ENCODE measurements around the gene CIB4. TPM values are rescaled to one million over a fixed set of nuclear protein-coding genes. Genes with fewer than 3 reads are reported as not detected.

Gene CIB4
- total RNA-seq, 4 donors from 2014 or later: 0.45 to 0.94 TPM; not detected in 2

GRCh38 chr2:26609205-26609631 is 31.9 kb downstream of the CIB4 start:
- Histone ChIP-seq H3K9me3 (no peaks in the 10 kb centered on the region), H3K4me1 (peaks cover 38 to 57% of the 10 kb centered on the region in 2 donors), H3K27me3 (no peaks in the 10 kb centered on the region), H3K4me3 (replicated peaks in 1 of 3) (no peak overlapping the region), H3K36me3 (no peaks in the 10 kb centered on the region), H3K27ac (peak overlapping the region; percentile 19 to 74 (median 74))
- intact Hi-C loops (cut with DNase I): no loop called here
- WGBS, 2 donors: 53 to 60% methylated on average over 7 of the region's 7 CpGs
- peak in 1 of 2 donors; percentile 26 for DNase-seq
- no peak for TF ChIP-seq POLR2A (IDR thresholded peaks at IDR 0.05)
- TF ChIP-seq, protein P1, sequence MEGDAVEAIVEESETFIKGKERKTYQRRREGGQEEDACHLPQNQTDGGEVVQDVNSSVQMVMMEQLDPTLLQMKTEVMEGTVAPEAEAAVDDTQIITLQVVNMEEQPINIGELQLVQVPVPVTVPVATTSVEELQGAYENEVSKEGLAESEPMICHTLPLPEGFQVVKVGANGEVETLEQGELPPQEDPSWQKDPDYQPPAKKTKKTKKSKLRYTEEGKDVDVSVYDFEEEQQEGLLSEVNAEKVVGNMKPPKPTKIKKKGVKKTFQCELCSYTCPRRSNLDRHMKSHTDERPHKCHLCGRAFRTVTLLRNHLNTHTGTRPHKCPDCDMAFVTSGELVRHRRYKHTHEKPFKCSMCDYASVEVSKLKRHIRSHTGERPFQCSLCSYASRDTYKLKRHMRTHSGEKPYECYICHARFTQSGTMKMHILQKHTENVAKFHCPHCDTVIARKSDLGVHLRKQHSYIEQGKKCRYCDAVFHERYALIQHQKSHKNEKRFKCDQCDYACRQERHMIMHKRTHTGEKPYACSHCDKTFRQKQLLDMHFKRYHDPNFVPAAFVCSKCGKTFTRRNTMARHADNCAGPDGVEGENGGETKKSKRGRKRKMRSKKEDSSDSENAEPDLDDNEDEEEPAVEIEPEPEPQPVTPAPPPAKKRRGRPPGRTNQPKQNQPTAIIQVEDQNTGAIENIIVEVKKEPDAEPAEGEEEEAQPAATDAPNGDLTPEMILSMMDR (IDR thresholded peaks at IDR 0.05): no peak

GRCh38 chr2:26608557-26608956 is 32.6 kb downstream of the CIB4 start:
- Histone ChIP-seq H3K27me3 (no peaks in the 10 kb centered on the region), H3K9me3 (no peaks in the 10 kb centered on the region), H3K4me3 (replicated peaks in 1 of 3) (no peak overlapping the region), H3K27ac (peak overlapping the region in 2 of 3 donors; percentile 74), H3K4me1 (peaks cover 31 to 51% of the 10 kb centered on the region in 2 donors), H3K36me3 (no peaks in the 10 kb centered on the region)
- no peak for TF ChIP-seq POLR2A (IDR thresholded peaks at IDR 0.05)
- TF ChIP-seq, protein P1 (IDR thresholded peaks at IDR 0.05): no peak
- WGBS, 2 donors: 75 to 82% methylated on average over 8 of the region's 8 CpGs
- intact Hi-C loops (cut with DNase I): no loop called here
- no peak for DNase-seq

- Histone ChIP-seq H3K27me3 (no peaks in the 10 kb centered on the region), H3K4me3 (replicated peaks in 1 of 3) (no peak overlapping the region), H3K27ac (no peak overlapping the region), H3K9me3 (no peaks in the 10 kb centered on the region), H3K4me1 (peaks cover 23 to 42% of the 10 kb centered on the region in 2 donors), H3K36me3 (no peaks in the 10 kb centered on the region)
- TF ChIP-seq, protein P1 (IDR thresholded peaks at IDR 0.05): no peak
- no peak for TF ChIP-seq POLR2A (IDR thresholded peaks at IDR 0.05)
- 90 to 93% methylated on average over 7 to 8 of the region's 8 CpGs for WGBS, 2 donors
- intact Hi-C loops (cut with DNase I): no loop called here
- no peak for DNase-seq
Measured at GRCh38 chr2:26607698-26608097, 33.5 kb downstream of the CIB4 start.

- no peak overlapping the region for H3K27ac ChIP-seq
- peak in 1 of 2 donors; percentile 25 for DNase-seq
Measured at GRCh38 chr2:26606847-26607190, 34.3 kb downstream of the CIB4 start.

More at GRCh38 chr2:26606847-26607190, 34.3 kb downstream of the CIB4 start:
- intact Hi-C loops (cut with DNase I): no loop called here
- no peaks in the 10 kb centered on the region for H3K36me3 ChIP-seq
- no peak overlapping the region for H3K4me3 ChIP-seq (replicated peaks in 1 of 3)
- peaks cover 15 to 34% of the 10 kb centered on the region in 2 donors for H3K4me1 ChIP-seq
- no peak for TF ChIP-seq POLR2A (IDR thresholded peaks at IDR 0.05)
- TF ChIP-seq, protein P1 (IDR thresholded peaks at IDR 0.05): no peak
- no peaks in the 10 kb centered on the region for H3K9me3 ChIP-seq
- H3K27me3 ChIP-seq: no peaks in the 10 kb centered on the region
- 95 to 96% methylated on average over 5 of the region's 5 CpGs for WGBS, 2 donors
